Measurements from ENCODE around the gene TESPA1.

The TESPA1 gene

GRCh38 chr12:54935235-54935951 is 49.2 kb downstream of the TESPA1 start:
- Histone ChIP-seq H3K27ac (ENCODE audit: low read length) (no peak overlapping the region), H3K9me3 (replicated peaks; ENCODE audit: insufficient read depth, low read length) (no peaks in the 10 kb centered on the region), H4K20me1 (ENCODE audit: insufficient read depth, low read length) (no peaks in the 10 kb centered on the region), H3K4me2 (ENCODE audit: low read depth, low read length) (no peak overlapping the region), H3K79me2 (ENCODE audit: low read length) (no peaks in the 10 kb centered on the region), H3K27me3 (replicated peaks; ENCODE audit: insufficient read depth, low read length) (no peaks in the 10 kb centered on the region), H3K9ac (ENCODE audit: low read length) (no peak overlapping the region), H3K36me3 (replicated peaks; ENCODE audit: insufficient read depth, low read length) (no peaks in the 10 kb centered on the region), H3K4me1 (ENCODE audit: low read length) (peaks cover 26% of the 10 kb centered on the region), H3K9me2 (replicated peaks; ENCODE audit: insufficient read depth, low read length) (no peaks in the 10 kb centered on the region), H3F3A (ENCODE audit: insufficient read depth, low read length) (no peaks in the 10 kb centered on the region), H2AFZ (ENCODE audit: low read length) (peak overlapping the region; percentile 63; the same call in 1 of the 2 replicates), H3K4me3 (ENCODE audit: low read length) (no peak overlapping the region)
- DNase-seq, result no peak
- TF ChIP-seq EZH2 (optimal IDR thresholded peaks at IDR 0.05; ENCODE audit: low read depth, low read length) (no peak), EZH2phosphoT487 (IDR thresholded peaks at IDR 0.05; ENCODE audit: low read length) (no peak)
- TF ChIP-seq, protein P1, sequence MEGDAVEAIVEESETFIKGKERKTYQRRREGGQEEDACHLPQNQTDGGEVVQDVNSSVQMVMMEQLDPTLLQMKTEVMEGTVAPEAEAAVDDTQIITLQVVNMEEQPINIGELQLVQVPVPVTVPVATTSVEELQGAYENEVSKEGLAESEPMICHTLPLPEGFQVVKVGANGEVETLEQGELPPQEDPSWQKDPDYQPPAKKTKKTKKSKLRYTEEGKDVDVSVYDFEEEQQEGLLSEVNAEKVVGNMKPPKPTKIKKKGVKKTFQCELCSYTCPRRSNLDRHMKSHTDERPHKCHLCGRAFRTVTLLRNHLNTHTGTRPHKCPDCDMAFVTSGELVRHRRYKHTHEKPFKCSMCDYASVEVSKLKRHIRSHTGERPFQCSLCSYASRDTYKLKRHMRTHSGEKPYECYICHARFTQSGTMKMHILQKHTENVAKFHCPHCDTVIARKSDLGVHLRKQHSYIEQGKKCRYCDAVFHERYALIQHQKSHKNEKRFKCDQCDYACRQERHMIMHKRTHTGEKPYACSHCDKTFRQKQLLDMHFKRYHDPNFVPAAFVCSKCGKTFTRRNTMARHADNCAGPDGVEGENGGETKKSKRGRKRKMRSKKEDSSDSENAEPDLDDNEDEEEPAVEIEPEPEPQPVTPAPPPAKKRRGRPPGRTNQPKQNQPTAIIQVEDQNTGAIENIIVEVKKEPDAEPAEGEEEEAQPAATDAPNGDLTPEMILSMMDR (IDR thresholded peaks at IDR 0.05; ENCODE audit: low read length), result no peak

DNA sequence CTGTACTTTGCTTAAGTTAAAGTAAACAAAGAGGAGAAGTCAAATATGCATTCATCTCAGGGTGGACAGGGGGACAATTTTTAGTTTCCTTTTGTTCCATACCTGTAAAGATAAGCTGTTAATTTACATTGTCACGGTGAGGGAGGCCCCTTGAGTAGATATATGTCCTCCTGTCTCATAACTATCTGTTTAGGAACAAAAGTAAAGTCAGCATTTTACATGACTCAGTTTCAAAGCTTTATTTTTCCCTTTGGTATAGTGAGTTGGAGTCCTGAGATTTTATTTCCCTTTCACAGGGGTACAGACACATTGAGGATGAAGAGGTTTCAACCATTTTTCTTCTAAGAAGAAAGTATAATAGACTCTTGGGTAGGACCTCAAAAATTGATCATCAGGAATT is 50.1 kb downstream of the TESPA1 start:
- Histone ChIP-seq H3K79me2 (ENCODE audit: low read length) (no peaks in the 10 kb centered on the region), H3K9ac (ENCODE audit: low read length) (no peak overlapping the region), H3K36me3 (replicated peaks; ENCODE audit: insufficient read depth, low read length) (no peaks in the 10 kb centered on the region), H3K4me1 (ENCODE audit: low read length) (peaks cover 26% of the 10 kb centered on the region), H3K27ac (ENCODE audit: low read length) (no peak overlapping the region), H3K27me3 (replicated peaks; ENCODE audit: insufficient read depth, low read length) (no peaks in the 10 kb centered on the region), H3K4me3 (ENCODE audit: low read length) (no peak overlapping the region), H3K9me3 (replicated peaks; ENCODE audit: insufficient read depth, low read length) (no peaks in the 10 kb centered on the region), H4K20me1 (ENCODE audit: insufficient read depth, low read length) (no peaks in the 10 kb centered on the region), H3K4me2 (ENCODE audit: low read depth, low read length) (no peak overlapping the region), H3K9me2 (replicated peaks; ENCODE audit: insufficient read depth, low read length) (no peaks in the 10 kb centered on the region), H2AFZ (ENCODE audit: low read length) (no peak overlapping the region), H3F3A (ENCODE audit: insufficient read depth, low read length) (no peaks in the 10 kb centered on the region)
- TF ChIP-seq, protein P1 (IDR thresholded peaks at IDR 0.05; ENCODE audit: low read length), result no peak
- TF ChIP-seq EZH2phosphoT487 (IDR thresholded peaks at IDR 0.05; ENCODE audit: low read length) (no peak), EZH2 (optimal IDR thresholded peaks at IDR 0.05; ENCODE audit: low read depth, low read length) (no peak)
- no peak for DNase-seq

GRCh38 chr12:54933376-54933775 is 51.2 kb downstream of the TESPA1 start:
- no peaks in the 10 kb centered on the region for H3K9me2 ChIP-seq (replicated peaks; ENCODE audit: insufficient read depth, low read length)
- H4K20me1 ChIP-seq (ENCODE audit: insufficient read depth, low read length), result no peaks in the 10 kb centered on the region
- H3K27ac ChIP-seq (ENCODE audit: low read length), result no peak overlapping the region
- no peak overlapping the region for H2AFZ ChIP-seq (ENCODE audit: low read length)
- no peak overlapping the region for H3K4me2 ChIP-seq (ENCODE audit: low read depth, low read length)
- H3K27me3 ChIP-seq (replicated peaks; ENCODE audit: insufficient read depth, low read length), result no peaks in the 10 kb centered on the region
- no peaks in the 10 kb centered on the region for H3F3A ChIP-seq (ENCODE audit: insufficient read depth, low read length)
- peak; percentile 47 for DNase-seq
- H3K9ac ChIP-seq (ENCODE audit: low read length), result no peak overlapping the region
- TF ChIP-seq, protein P1 (IDR thresholded peaks at IDR 0.05; ENCODE audit: low read length), result no peak
- TF ChIP-seq EZH2 (optimal IDR thresholded peaks at IDR 0.05; ENCODE audit: low read depth, low read length) (no peak), EZH2phosphoT487 (IDR thresholded peaks at IDR 0.05; ENCODE audit: low read length) (no peak)
- no peaks in the 10 kb centered on the region for H3K9me3 ChIP-seq (replicated peaks; ENCODE audit: insufficient read depth, low read length)
- no peaks in the 10 kb centered on the region for H3K79me2 ChIP-seq (ENCODE audit: low read length)
- no peak overlapping the region for H3K4me3 ChIP-seq (ENCODE audit: low read length)
- peaks cover 26% of the 10 kb centered on the region for H3K4me1 ChIP-seq (ENCODE audit: low read length)
- H3K36me3 ChIP-seq (replicated peaks; ENCODE audit: insufficient read depth, low read length), result no peaks in the 10 kb centered on the region

Data from MM.1S (cell line).